Right cardiac atrium (tissue), 5 donors: ENCODE measurements around the gene MARK3. TPM values are rescaled to one million over a fixed set of nuclear protein-coding genes. Genes with fewer than 3 reads are reported as not detected.
"Not testable (repeated sequence)": the region's sequence is repeated elsewhere in the genome, so short reads cannot be mapped to it uniquely, and the experiment has no call there.

ENCODE experiments used
- ATAC-seq, 2 donors: fragments of 200-7000 bp; cut with Tn5 transposase; one replicate each; pipeline versions ENCODE4 v1.8.0 to v1.9.1; 2020; ENCODE audit warnings: moderate library complexity in 2 of 2, mild to moderate bottlenecking in 1 of 2
- DNase-seq, 3 donors: peaks; one replicate each; pipeline ENCODE4 v3.0.0-alpha.2; 2020
- H3K27ac ChIP-seq: one replicate; pipeline ENCODE4 v1.5.1; 2013; ENCODE audit warnings: mild to moderate bottlenecking, low read length, control low read depth, moderate library complexity
- H3K27me3 ChIP-seq: one replicate; pipeline ENCODE4 v1.6.1; 2013; ENCODE audit not compliant: control insufficient read depth, insufficient read depth
- H3K4me1 ChIP-seq: one replicate; pipeline ENCODE4 v1.6.1; 2013; ENCODE audit warnings: low read length; ENCODE audit not compliant: control insufficient read depth, insufficient read depth
- H3K4me3 ChIP-seq: one replicate; pipeline ENCODE4 v1.5.1; 2013; ENCODE audit warnings: low read length, control low read depth
- H3K9me3 ChIP-seq: one replicate; pipeline ENCODE4 v1.6.1; 2013; ENCODE audit warnings: low read length; ENCODE audit not compliant: control insufficient read depth
- WGBS: extraction: QIAGEN DNeasy Blood & Tissue Kit; methylation state at CpG from one replicate; pipeline ENCODE4 v1.1.7; 2013; 5-methylcytosine and 5-hydroxymethylcytosine counted together
- intact Hi-C, 4 donors: fragments of 100-400 bp; cut with DNase I; formaldehyde crosslinking; loops; one replicate each; pipeline versions ENCODE4 v1.11.0 to v1.14.0; 2022 to 2023
- polyA plus RNA-seq: library from polyadenylated mRNA; stranded (reverse); fragments of 200-250 nt; gene quantifications from one replicate; pipeline ENCODE4 v1.2.3, GENCODE V29; 2013
- total RNA-seq, 4 donors: library from RNA; stranded (reverse); fragmentation: NEBNext Ultra II Directional; extraction: Animal tissue kit (Norgen Biotek cat#: 25700); gene quantifications; one replicate each; pipeline ENCODE4 v1.2.1, GENCODE V29; 2021
- donor health status: healthy with polysubstance abuse.
- donor health status: DM: no; HTN: yes; CAD: no.
- donor health status: DM: no; HTN: no; CAD: no.
- donor health status: DM: no; HTN: yes; CAD: no; lungs with severe emphysema.
- donor health status: DM: yes; HTN: yes; CAD: no.

The MARK3 gene
- total and polyA plus RNA-seq, 5 donors, result 79.4 to 105 (median 92.9) TPM

GRCh38 chr14:103504991-103505565 is 119.9 kb downstream of the MARK3 start:
- WGBS, result 79% methylated on average over 8 of the region's 8 CpGs
- Histone ChIP-seq H3K27me3 (no peaks in the 10 kb centered on the region), H3K9me3 (no peaks in the 10 kb centered on the region), H3K4me1 (no peaks in the 10 kb centered on the region), H3K27ac (no peak overlapping the region), H3K4me3 (no peak overlapping the region)
- DNase-seq (no peak), ATAC-seq (no peak)
- intact Hi-C loops, result loop anchor here in 3 of 4 donors (5.0 kb wide), 1 partner anchor 42 kb away; no protein-coding TSS in a partner anchor

- no peak overlapping the region for H3K27ac ChIP-seq
- ATAC-seq, result no peak
- H3K27me3 ChIP-seq, result no peaks in the 10 kb centered on the region
- intact Hi-C loops, result no loop called here
- no peak for DNase-seq
- no peaks in the 10 kb centered on the region for H3K4me1 ChIP-seq
- H3K9me3 ChIP-seq, result no peaks in the 10 kb centered on the region
- 81% methylated on average over 3 of the region's 3 CpGs for WGBS
- no peak overlapping the region for H3K4me3 ChIP-seq
These were observed 122.5 kb downstream of the MARK3 start for GRCh38 chr14:103507751-103508150.

DNA sequence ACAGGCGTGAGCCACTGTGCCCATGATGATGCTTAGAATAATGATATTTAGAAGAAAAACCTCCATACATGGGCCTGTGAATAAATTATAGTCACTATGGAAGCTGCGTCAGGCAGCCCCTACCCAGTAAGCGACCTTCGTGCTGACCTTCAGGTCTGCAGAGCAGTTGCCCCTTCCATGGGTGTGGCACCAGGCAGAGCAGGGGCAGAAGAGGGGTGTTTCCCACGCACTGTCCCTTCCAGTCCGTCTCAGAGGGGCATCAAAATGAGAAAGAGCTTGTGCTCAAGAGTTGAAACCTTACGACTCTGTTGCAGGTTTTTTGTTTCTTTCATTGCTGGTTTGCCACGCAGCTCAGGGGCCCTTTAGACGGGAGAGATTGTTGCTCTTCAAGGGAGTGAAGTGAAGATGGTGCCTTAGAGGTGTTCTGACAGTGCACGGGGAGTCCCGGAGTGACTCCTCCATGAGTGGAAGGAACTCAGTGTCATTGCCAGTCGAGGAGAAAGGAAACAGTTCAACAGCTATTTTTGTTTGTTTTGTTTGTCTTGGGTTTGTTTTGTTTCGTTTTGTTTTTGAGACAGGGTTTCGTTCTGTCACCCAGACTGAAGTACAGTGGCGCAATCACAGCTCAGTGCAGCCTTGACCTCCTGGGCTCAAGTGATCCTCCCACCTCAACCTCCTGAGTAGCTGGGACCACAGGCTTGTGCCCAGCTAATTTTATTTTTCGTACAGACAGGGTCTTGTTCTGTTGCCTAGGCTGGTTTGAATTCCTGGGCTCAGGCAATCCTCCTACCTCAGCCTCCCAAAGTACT is 123.5 kb downstream of the MARK3 start:
- intact Hi-C loops, result no loop called here
- 77% methylated on average over 16 of the region's 16 CpGs for WGBS
- ATAC-seq (no peak), DNase-seq (no peak)
- H3K4me1 ChIP-seq, result no peaks in the 10 kb centered on the region
- H3K27ac ChIP-seq, result peak overlapping the region; percentile 6
- no peak overlapping the region for H3K4me3 ChIP-seq
- H3K27me3 ChIP-seq, result no peaks in the 10 kb centered on the region
- H3K9me3 ChIP-seq, result no peaks in the 10 kb centered on the region

DNA sequence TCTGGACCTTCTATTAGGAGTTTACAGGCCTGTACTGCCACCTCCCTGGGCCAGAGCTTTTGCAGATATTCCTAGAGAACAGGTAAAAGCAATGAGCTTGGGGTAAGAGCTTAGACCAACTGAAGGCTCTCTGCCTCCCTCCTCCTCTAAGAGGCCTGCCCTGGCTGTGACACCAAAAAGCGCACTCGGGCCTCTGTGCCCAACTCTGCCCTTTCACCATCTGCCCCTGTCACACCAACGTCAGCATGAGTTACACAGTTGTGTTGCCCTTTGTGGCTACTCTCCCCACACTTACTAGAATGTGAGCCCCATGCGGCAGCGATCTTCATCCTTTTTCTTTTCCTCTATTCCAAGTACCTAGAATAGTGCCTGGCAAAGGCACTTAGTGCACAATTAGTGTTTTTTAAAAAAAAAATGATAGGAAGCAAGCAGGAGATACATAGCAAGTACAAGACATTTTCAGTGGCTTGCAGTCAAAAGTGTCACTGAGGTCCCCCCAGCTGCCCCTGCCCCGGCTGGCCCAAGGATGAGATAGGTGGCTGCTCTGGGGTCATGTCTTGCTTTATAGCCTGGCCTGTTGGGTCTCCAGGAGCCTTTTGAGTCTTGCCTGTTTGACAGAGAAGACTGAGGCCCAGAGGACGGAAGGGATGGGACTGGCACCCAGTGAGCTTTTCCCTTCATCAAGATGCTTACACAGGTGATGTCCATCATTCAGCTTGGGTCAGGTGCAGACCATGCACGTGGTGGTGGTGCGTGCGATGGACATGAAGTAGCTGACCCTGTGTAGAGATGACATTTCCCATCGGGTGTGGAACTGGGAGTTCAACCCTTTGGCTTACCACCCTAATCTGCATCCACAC is 124.9 kb downstream of the MARK3 start:
- Histone ChIP-seq H3K4me3 (no peak overlapping the region), H3K4me1 (no peaks in the 10 kb centered on the region), H3K27me3 (no peaks in the 10 kb centered on the region), H3K9me3 (no peaks in the 10 kb centered on the region), H3K27ac (no peak overlapping the region)
- no peak for ATAC-seq
- intact Hi-C loops, result no loop called here
- no peak for DNase-seq
- 89% methylated on average over 11 of the region's 11 CpGs for WGBS

GRCh38 chr14:103510724-103511693 is 125.8 kb downstream of the MARK3 start:
- ATAC-seq (no peak), DNase-seq (no peak)
- intact Hi-C loops, result no loop called here
- Histone ChIP-seq H3K4me1 (no peaks in the 10 kb centered on the region), H3K4me3 (no peak overlapping the region), H3K9me3 (no peaks in the 10 kb centered on the region), H3K27ac (no peak overlapping the region), H3K27me3 (no peaks in the 10 kb centered on the region)
- 88% methylated on average over 26 of the region's 26 CpGs for WGBS

DNA sequence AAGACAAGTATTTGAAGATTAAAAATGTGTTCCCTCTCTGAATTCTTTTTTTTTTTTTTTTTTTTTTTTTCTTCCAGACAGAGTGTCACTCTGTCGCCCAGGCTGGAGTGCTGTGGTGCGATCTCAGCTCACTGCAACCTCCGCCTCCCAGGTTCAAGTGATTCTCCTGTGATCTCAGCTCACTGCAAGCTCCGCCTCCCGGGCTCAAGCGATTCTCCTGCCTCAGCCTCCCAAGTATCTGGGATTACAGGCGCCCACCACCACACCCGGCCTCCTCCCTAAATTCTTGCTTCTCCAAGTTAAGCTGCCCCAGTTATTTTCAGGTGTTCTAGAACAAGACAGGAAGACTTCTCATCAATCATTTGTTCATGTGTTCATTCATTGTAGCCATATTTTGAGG is 127.0 kb downstream of the MARK3 start:
- 94% methylated on average over 8 of the region's 8 CpGs for WGBS
- intact Hi-C loops, H3K4me1 ChIP-seq, ATAC-seq, H3K4me3 ChIP-seq, H3K9me3 ChIP-seq, H3K27me3 ChIP-seq, DNase-seq: not testable (repeated sequence)
- H3K27ac ChIP-seq, result peak overlapping the region; percentile 73

- DNase-seq (peak in 2 of 3 donors; percentile 68 to 89), ATAC-seq (peak; percentile 59 to 70)
- Histone ChIP-seq H3K27me3 (no peaks in the 10 kb centered on the region), H3K9me3 (no peaks in the 10 kb centered on the region), H3K27ac (peak overlapping the region; percentile 73), H3K4me1 (peaks cover 1% of the 10 kb centered on the region), H3K4me3 (no peak overlapping the region)
- intact Hi-C loops, result no loop called here
- WGBS, result 45% methylated on average over 25 of the region's 25 CpGs
These were observed 127.7 kb downstream of the MARK3 start for GRCh38 chr14:103512701-103513611.

DNA sequence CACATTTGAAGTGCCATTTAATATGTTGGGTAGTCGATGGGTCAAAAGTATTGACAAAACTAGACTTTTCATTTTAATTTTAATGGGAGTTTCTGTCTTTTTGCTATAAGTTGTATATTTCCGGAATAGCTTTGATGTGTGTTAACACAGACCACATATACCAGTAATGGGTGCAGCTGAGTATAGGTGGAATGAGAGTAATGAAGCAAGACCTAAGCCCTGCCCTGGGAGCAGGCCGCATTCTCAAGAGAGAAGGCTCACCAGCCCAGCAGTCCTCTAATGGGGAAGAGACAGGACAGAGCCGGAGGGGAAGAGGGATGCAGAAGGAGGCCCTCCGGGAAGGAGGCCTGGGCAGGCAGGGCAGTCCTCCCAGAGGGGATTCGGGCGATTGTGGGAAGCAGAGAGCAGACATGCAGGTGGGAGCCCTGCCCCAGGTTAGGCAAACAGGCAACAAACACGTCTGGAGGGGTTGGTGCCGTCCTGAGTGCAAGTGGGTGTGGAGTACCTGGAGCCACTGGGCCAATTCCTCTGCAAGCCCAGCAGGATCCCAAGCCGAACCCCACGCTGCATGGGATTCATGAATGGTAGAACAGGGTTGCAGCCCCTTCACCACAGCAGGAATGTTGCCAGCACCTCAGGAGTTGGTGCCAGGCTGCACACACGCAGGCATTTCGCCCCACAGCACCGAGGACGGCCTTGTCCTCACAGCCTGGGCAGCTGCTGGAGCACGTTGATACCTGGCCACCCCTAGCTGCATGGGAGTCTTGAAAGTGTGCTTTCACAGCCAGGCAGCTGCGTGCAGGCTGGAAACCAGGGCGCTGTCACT is 129.6 kb downstream of the MARK3 start:
- ATAC-seq (no peak), DNase-seq (peak in 2 of 3 donors; percentile 13 to 31)
- H3K27me3 ChIP-seq, result no peaks in the 10 kb centered on the region
- no peak overlapping the region for H3K27ac ChIP-seq
- H3K4me3 ChIP-seq, result no peak overlapping the region
- peaks cover 5% of the 10 kb centered on the region for H3K4me1 ChIP-seq
- WGBS, result 87% methylated on average over 18 of the region's 18 CpGs
- H3K9me3 ChIP-seq, result no peaks in the 10 kb centered on the region
- intact Hi-C loops, result loop anchor here in 1 of 4 donors (5.0 kb wide), 1 partner anchor 37 kb away; no protein-coding TSS in a partner anchor
